ENCODE data around the gene DGKI.

The DGKI gene

DNA sequence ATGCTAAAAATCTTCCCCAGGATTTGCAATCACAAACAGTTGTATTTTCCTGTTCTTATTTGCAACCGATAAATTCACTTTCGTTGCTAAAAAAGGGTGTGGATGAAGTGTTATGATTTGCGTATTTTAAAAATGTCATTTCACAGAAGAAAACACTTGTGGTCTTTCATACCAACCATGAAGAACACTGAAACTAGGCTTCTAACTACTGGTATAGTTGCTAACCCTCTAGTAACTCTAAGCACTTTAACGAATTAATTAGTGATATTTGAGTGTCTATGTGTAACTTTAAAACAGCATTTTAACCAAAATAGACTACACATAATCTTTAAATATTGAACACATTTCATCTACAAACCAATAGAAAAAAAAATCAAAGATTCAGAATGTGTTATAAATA, 315.1 kb downstream of the DGKI start:
- no peak for DNase-seq (ENCODE audit: low spot score)

DNA sequence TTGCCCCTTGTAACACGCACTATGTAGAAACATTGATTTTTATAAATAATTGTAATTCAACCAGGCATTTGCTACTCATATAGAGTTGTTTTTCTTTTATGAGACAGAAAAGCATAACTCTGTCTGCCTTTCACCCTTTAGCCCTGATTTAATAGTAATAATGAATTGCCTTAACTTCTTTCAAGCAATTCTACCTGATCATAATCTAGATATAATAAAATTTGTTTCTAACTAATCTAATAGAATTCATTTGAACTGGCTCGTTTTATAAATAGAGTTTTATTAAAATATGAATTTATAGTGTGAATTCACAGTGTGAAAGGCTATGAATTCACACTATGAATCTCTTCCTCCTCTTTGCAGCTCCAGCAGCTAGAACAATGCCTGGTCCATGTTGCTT, 319.1 kb downstream of the DGKI start:
- no peak for DNase-seq (ENCODE audit: low spot score)

DNA sequence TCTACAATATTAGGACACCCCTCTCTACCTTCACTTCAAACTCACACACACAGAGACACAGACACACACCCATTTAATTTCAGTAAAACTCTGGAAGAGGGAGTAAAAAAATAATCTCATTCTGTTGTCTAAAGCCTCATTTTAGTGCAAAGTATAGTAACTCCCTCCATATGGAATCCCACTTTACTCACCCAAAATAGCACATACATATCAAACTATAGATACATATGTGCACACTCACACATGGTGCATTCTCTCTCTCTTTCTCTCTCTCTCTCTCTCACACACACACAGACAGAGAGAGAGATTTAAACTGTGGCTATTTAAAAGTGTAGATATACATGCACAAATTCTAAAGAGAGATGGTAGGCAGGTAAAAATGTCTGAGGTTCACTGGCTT, 323.6 kb downstream of the DGKI start:
- no peak for DNase-seq (ENCODE audit: low spot score)

DNA sequence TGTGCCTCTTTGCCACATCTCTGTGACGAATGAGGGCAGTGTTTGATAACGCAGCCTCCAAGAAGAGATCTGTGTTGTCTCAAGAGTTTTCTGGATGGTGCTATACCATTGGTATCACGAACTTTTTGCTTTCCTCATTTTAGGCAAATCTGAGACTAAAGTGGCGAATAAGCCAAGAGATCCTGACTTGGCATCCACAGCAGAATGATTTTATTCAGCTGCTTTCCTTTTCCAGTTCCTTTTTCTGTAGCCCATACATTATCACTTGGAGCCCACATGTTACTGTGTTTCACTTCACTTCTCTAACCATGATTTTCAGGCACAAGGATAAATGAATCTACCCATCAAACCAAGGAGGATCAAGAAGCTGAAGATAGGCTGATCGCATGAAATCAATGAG, 325.3 kb downstream of the DGKI start:
- no peak for DNase-seq (ENCODE audit: low spot score)

DNA sequence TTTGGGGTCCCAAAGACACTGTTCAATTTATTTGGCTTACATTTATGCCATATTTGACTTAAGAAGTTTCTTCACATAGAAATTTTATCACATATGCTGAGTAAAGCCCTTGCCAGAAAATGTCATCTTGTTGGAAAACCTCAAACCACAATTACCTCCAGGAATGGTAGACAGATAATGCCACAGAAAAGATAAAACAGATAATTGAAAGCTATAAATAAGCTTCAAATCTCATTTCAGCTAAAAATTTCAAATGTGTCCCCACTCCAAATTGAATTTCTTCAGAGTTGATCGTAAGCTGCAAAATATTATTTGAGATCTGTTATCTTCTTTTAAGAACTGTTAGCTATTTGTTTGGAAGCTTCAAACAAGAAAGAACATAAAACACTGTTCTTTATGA, 326.8 kb downstream of the DGKI start:
- DNase-seq (ENCODE audit: low spot score), result no peak

DNA sequence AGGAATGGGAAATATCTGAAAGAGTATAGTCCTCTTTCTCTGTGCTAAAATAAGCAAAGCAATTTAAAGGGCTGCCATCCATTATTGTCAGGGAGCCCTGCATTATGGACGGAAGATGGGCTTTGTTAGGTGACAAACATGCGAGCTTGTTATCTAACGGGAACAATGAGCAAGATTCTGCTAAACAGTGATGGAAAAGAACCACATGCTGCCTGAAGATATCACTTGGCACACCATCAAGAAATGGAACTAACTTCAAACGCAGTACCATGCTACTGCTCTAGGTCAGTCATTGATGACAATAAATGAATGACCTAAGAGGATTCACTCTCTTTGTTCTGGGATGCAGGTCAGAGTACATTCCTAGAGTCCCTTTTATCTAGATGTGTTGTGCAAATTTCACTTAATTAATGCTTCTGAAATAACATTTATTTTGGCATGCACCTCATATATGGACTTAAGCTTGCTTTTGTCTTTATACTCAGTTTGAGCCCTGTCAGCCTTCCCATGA, 327.5 kb downstream of the DGKI start:
- no peak for DNase-seq (ENCODE audit: low spot score)

DNA sequence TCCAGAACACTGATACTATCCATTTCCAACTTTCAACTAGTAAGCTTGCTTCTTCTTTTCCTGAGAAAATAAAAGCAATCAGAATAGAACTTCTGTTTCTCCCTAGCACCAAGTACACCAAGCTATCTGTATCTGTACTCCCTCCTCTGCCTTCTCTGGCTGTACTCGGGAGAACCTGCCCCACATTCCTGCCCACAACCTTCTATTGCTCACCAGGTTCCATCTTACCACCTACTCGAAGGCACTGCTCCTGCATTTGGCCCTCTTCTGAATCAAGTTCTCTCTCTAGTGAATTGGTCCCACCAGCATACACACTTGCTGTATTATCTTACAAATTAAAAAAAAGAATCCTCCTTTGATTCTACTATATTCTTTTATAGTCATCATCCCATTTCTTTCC, 333.7 kb downstream of the DGKI start:
- DNase-seq (ENCODE audit: low spot score), result no peak

DNA sequence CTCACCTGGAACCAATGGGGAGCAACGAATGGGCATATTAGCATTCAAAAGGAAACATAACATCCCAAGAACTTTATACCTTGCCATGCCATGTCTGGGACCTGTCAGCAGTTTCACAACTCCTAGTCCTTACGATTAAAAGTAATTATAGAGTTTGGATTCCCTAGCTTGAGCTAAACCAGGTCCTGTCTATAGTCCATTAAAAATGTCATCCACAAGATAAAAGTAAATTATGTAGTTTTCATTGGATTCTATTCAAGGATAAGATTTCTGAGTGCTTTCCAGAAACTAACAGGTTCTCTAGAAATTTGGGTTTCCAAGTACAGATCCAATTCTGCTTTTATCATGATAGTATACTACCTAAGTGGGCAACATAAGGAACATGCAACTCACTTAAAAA, 339.7 kb downstream of the DGKI start:
- DNase-seq (ENCODE audit: low spot score), result no peak

DNA sequence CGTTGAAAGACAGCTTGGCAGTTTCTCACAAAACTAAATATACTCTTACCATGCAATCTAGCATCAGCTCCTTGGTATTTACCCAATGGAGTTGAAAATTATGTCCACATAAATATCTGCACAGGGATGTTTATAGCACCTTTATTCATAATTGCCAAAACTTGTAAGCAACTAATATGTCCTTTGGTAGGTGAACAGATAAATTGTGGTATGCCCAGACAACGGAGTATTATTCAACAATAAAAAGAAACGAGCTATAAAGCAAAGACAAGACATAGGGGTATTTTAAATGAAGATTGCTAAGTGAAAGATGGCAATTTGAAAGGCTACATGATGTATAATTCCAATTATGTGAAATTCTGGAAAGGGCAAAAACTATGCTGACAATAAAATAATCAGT, 340.7 kb downstream of the DGKI start:
- DNase-seq (ENCODE audit: low spot score), result no peak

DNA sequence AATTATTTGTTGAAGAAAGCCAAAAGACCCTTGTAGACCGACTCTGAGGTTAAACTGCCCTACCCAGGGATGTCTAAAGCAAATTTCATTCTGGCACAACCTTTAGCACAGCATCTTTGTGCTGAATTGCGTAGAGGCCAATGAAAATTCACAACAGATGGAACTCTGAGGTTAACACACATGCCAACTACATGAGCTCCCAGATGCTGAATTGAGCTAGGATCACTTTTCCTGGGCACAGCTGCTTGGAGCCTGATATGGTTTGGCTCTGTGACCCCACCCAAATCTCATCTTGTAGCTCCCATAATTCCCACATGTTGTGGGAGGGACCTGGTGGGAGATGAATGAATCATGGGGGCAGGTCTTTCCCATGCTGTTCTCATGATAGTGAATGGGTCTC, 345.2 kb downstream of the DGKI start:
- no peak for DNase-seq (ENCODE audit: low spot score)

DNA sequence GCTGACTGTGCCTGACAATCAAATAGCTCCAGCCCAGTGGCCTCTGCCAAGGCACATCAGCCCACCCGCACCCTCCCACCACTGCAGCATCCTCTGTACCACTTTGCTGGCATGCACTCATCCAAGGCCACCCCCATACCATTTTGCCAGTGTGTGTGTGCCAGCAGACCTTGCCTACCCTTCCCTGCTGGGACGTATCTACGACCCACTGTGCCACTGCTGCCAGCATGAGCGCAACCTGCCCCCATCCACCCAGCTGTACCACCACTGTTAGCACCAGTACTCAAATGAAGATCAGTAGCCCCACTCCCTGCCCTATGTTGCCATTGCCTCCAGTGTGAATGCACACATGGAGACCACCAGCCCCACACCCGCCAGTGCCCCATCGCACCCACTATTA, 353.9 kb downstream of the DGKI start:
- no peak for DNase-seq (ENCODE audit: low spot score)

DNA sequence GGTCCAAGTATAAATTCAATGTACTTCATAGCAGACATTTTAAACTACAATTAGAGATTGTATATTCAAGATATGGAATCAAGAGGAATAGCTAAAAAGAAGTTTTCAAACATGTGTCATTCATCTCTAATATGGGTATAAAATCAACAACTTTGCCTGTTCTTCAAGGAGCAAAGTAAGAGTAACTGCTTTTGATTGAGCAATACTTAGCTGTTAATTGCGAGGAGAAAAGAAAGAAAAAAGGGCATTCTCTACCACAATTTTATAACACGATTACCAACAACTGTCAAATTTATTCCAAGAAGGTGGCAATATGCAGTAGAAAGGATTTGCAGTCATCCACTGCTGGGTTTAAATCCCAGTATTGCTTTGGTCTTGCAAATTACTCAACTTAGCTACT, 356.9 kb downstream of the DGKI start:
- DNase-seq (ENCODE audit: low spot score), result no peak

DNA sequence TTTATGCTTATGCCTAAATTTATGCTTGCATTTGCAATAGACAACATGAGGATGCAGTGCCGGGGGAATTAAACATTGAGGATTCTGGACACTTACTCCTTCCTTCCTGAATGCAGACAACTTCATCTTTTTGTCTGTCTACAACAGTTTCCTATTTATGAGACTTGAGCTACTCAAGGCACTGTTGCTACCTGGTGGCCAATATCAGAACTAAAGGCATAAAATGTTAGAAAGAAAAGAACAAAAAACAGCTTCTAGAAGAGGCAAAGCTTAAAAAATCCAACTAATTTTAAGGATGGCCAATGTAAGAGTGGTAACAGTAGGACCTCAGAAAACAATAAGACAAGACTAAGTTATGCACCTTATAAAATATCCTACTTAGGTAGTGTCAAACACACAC, 358.7 kb downstream of the DGKI start:
- no peak for DNase-seq (ENCODE audit: low spot score)

DNA sequence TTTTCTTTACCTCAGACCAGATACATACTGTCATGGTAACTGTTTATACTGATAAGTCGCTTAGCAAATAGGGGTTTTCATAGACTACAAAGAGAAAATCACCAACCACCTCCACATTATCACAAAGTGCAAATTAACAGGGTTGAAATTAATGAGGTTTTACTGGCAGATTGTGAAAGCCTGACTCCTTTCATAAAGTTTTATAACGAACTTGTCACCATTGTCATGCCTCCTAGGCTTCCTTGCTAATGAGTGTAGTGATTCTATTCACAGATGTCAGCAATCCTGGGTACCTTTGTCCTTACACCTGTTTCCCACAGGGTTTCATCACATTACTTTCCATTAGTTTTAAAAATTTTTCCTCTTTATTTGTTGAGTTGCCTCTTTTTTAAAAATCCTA, 361.0 kb downstream of the DGKI start:
- DNase-seq (ENCODE audit: low spot score), result no peak

DNA sequence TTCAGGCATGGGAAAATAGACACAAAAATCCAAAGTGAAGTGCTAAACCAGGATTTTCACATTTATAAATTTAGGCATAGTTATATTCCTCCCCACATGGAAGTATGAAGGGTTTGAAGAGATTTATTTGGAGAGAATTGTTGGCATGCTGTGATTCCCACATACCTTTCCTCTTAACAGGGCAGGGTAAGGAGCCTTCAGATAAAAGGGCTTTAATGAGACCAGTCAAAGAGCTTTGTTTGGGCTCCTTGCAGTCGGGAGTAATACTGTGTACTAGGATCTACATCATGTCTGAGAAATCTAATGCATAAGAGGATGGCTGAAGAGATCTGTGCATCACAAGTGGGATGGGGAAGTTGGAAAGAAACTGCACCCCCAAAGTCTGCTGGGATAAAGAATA, 362.4 kb downstream of the DGKI start:
- DNase-seq (ENCODE audit: low spot score), result no peak

DNA sequence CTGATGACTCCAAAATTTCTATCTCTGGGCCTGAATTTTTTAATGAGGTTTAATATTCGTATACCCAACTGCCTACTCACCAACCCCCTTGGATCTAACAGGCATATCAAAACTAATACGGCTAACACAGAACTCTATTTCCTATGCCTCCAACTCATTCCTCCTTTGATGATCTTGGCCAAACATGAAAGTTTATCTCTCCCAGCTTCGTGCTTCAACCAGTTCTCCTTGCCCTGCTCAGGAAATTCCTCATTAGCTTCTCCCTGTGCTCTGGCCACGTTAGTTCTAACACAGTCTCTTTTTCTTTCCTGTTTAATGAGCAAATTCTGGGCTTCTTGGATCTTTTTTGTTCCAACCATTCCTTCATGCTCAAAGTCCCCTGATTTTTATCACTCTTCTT, 364.3 kb downstream of the DGKI start:
- DNase-seq (ENCODE audit: low spot score), result no peak

DNA sequence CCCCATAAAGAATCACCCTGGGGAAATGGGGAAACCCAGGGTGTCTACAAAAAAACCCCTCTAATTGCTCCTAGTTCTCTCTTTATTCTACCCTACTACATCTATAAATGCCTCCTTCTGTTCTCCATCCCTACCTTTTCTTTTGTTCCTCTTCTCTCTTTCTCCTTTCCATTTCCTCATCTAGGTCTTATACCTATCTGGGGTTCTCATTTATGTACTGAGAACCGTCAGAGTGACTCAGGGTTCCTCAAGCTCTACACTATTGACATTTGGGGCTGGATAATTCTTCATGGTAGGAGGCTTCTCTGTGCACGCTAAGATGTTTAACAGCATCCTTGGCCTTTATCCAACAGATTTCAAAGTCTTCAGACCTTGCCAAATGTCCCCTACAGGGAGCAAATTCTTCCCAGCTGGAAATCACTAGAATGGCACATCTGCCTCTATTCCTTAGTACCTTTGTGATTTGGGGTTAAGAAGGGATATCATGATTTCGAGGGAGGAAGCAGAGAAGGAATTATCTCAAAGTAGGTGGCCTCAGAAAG, 365.9 kb downstream of the DGKI start:
- no peak for DNase-seq (ENCODE audit: low spot score)

DNA sequence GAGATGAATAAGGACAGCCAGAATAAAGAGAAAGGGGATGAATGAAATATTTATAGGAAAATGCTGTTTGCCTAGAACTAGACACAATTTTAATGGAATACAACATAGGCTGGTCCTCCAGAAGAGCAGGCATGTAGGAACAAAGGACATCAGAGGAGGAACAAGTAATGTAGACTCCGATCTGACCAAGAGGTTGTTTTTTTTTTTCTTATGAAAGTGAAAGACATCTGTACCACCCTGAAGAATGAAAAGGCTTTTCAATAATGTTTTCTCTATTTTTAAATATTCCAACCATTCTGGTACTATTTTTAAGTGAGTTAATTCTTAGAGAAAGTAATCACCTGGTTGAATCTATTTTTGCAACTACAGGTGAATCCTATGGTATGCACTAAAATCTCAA, 366.4 kb downstream of the DGKI start:
- no peak for DNase-seq (ENCODE audit: low spot score)

DNA sequence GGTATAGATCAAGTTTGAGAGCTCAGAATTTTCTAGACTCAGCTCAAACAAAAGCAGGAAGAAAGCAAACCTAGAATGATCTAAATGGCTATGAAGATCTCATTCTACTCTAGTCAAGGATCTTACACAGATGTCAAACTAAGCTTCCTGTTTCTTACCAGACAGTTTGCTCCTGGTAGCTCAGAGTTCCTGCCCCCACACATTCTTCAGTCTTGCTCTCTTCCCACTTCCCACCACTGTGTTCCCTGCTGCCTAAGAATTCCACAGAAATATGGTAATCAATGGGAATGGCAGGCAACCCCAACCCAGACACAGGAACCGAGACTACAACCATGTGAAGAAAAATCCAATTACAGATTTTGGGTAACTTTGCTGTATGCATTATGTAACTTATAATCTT, 369.8 kb downstream of the DGKI start:
- DNase-seq (ENCODE audit: low spot score), result no peak

DNA sequence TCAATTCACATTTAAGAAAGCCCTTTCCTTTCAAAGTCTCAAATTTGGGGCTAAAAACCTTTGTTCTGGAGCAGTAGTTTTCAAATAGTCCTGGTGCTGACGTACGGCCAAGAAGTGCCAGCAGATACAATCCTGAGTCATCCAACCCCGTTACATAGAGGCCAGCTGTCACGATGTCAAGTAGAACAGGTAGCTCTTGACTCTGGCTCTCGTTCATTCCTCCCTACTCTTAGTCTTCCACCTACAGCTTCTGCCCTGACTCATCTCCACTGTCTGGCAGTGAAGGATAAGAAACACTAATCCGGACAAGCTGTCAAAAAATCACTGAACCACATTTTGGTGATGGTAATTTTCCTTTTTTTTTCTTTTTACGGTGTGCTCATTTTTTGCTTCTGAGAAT, 370.8 kb downstream of the DGKI start:
- no peak for DNase-seq (ENCODE audit: low spot score)

DNA sequence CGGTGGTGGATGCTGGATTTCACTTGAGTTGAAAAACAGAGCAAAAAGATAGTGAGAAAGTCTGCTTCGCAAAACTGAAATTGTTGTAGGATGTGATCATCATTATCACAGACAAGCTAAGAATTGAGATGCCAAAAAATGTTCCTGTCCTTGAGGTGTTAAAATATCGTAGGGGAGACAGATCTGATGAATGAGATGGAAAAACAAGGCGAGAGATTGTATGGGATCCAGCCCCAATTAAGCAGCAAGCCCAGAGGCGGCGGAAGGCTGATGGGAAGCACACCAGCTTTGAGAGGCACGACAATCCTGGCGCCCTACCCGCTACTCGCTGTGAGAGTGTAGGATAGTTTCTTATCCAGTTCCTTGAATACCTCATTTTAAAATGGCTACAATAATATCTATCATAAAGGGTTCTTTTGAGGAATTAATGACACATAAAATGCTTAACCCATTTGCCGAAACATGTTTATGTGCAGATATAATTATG, 372.2 kb downstream of the DGKI start:
- no peak for DNase-seq (ENCODE audit: low spot score)

DNA sequence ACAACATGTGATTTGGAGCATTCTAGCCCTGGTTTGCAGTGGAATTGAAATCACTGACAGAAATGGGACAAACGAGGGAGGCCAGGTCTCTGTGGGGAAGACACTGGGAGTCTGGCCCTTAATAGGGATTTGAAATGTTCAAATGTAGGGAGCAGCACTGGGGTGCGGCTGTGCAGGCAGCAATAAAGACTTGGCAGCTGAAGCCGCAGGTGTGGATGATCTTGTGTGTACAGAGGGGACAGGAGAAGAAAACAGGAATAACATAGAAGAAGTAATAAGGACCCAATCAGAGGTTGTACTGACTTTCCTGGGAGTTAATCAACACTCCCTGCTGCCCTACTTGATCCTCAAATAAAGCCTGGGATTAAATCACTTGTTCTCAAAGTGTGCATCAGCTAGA, 375.6 kb downstream of the DGKI start:
- DNase-seq (ENCODE audit: low spot score), result no peak

DNA sequence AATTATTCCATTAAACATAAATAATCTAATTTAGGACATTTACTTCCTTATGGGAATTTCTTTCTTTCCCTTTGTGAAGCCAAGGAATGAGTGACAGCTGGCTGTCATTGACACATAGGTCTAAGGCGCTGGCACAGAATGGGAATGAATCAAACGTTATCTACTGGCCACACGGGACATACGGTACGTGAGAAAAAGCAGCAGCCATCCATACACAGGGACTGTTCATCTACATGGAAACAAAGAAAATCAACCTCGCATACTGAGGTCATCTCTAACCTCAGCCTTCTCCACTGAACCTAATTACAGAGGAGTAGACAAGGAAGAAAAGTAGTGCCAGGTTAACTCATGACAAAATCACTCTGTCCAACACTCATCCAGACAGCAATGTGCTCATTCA, 376.9 kb downstream of the DGKI start:
- DNase-seq (ENCODE audit: low spot score), result no peak

DNA sequence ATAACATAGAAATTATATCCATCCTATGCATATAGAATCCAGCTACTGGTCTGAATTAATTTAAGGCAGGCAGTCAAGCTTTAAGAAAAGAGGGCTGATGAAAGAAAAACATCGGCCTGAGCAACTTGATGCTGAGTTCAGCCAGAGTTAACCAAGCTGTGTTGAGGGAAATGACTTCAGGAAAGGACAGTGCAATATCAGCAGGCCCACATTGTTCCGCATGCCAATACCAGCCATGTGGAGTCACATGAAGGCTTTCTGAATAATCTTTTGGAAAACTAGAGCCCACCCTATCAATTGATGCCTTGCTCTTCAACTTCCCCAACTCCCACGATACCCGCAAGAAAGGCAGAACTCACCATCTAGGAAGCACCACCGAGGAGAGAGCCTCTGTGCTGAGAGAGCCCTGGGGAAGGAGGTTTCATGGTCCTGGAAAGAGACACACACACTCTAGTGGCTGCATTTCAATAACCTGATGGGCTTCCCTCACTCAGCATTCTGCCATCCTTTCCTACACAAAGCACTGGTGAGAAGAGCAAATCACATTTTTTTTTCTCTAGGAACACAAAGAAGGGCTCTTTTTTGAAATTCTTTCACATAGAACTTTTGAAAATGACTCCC, 377.5 kb downstream of the DGKI start:
- no peak for DNase-seq (ENCODE audit: low spot score)

Measured in HuH-7.5 (cell line).